GM15510 (cell line): ENCODE measurements around the gene ABCC2.

ENCODE experiments used
- POLR2A ChIP-seq: IDR thresholded peaks from 3 replicates; pipeline ENCODE4 v1.6.1; 2011; ENCODE audit warnings: borderline replicate concordance; ENCODE audit not compliant: insufficient read length; ENCODE audit errors: extremely low read depth

ABCC2 gene

DNA sequence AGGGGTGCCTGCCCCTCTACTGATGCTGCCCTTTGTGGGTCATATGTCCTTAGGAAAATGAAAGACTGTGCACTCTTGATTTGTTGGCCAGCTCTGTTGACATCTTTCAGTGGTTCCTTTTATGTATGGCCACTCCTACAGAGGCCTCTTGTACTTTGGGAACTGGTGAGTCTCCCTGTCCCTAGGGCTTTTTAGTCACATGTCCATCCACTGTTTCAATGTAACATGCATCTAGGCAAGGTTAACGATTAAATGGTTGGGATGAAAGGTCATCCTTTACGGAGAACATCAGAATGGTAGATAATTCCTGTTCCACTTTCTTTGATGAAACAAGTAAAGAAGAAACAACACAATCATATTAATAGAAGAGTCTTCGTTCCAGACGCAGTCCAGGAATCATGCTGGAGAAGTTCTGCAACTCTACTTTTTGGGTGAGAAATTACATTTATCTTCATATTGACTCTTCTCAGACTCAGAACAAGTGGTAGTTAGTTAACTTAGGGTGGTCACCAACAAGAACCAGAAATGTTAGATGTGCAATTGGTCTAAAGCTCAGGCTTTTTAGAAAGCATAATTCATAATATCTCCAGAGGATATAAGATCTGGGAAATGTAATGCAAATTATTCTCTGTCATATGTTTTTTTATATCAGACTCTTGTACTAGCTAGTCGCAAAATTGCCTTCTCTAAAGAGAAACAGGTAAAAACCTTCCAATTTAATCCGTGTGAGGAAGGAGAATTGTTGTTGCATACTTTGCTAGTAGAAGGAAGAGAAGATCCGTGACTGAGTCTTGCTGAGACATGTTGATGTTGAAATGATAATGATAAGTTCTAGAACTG lies at the start of gene ABCC2:
ABCC2 (plus strand) TSS at position 194 of the 840 bp plus-strand sequence; CDS start at position 399, 205 bp downstream.
- TF ChIP-seq POLR2A = no peak

DNA sequence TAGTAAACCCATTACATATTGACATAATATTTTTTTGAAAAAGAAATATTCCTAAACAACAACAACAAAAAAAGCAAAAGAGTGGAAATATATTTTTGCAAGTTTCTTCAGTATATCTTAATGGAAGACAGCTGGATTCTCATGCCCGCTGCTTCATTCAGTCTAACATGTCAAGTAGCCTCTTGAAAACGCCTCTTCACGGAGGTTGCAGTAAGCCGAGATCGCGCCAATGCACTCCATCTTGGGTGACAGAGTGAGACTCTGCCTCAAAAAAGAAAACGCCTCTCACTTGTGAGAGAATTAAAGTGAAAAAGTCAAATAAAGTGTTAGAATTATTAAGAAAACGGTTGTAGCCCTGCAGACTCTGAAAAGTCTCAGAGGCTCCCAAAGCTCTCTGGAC lies 49.1 kb upstream of the ABCC2 start:
- TF ChIP-seq POLR2A = no peak

DNA sequence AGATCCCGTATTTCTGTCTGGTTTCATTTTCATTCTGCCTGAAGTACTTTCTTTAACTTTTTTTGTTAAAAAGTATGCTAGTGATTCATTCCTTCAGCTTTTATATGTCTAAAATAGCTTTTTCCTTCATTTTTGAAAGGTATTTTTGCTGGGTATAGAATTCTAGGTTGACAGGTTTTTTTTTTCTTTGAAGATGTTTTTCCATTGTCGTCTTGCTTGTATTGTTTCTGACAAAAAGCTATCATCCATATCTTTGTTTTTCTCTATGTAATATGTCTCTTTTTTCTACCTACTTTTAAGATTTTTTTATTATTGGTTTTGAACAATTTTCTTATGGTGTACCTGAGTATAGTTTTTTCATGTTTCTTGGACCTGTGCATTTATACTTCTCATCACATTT lies 42.2 kb upstream of the ABCC2 start:
- TF ChIP-seq POLR2A = no peak

DNA sequence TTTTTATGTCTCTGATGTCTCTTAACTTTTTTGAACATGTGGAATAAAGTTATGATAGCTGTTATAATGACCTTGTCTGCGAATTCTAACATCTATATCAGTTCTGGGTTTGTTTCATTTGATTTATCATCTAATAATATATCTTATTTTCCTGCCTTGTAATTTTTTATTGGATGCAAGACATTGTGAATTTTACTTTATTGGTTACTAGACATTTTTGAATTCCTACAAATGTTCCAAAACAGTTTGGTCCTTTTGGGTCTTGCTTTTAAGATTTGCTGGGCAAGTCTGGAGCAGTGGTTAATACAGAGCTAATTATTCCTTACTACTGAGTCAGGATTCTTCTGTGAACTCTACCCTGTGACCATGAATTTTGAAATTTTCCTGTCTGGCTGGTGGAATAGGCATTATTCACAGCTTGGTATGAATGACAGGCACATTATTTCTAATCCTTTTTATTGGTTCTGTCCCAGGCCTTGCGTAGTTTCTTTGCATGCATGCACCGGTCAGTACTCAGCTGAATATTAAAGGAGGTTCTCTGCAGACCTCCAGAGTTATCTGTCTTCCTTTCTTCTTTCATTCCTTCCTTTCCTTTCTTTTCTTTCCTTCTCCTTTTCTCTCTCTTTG lies 41.4 kb upstream of the ABCC2 start:
- TF ChIP-seq POLR2A = no peak

DNA sequence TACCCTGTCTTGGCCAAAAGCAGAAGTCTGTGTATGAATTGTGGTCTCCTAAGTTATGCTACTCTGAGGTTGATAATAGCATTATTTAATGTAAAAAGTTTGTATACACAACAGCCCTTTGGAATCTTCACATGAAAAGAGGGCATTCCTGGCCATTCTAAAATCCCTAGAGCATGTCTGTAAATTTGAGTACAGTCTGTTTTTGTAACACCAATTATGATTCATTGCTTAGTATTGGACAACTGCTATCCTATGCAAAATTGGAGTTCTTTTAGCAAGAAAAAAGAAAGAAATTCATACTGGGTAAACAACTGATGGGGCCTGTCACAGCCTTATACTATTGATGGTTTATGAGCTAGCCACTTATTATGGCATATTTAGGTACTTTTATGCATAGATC lies 40.2 kb upstream of the ABCC2 start:
- no peak for TF ChIP-seq POLR2A

DNA sequence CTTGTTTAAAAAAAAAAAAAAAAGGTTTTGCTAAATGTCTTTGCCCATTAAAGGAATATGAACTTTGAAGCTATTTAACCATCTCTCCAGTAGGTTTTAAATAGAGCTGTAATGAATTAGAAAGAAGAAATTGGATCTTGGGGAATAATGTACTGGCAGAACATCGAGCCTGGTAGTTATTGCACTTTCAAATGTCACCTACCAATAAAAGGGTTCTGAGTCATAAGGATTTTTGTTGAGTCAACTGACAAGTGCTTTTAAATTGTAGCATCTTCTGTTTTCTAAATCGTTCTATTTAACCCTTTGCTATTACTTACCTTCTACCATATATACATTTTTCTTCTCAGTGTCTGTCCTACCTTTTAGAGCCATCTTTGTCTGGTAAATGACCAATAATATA lies 39.7 kb upstream of the ABCC2 start:
- TF ChIP-seq POLR2A = no peak

DNA sequence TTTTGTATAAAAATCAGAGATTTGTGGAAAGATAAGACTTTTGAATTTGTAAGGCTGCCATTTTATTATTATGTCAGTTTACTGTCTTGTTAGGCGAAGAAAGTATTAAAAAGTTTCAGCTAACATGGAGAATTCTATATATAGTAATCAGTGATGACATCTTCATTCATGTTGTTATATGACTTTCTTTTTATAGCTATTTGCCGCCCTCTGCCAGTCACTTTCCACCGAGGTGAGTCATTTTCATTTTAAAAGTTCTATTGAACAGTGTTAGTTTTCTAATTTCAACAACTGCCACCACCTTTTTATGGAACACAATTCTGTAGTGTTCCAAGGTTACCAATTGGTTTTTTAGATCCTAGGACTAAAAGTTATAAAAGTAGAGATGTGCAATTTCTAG lies 38.6 kb upstream of the ABCC2 start:
- no peak for TF ChIP-seq POLR2A

DNA sequence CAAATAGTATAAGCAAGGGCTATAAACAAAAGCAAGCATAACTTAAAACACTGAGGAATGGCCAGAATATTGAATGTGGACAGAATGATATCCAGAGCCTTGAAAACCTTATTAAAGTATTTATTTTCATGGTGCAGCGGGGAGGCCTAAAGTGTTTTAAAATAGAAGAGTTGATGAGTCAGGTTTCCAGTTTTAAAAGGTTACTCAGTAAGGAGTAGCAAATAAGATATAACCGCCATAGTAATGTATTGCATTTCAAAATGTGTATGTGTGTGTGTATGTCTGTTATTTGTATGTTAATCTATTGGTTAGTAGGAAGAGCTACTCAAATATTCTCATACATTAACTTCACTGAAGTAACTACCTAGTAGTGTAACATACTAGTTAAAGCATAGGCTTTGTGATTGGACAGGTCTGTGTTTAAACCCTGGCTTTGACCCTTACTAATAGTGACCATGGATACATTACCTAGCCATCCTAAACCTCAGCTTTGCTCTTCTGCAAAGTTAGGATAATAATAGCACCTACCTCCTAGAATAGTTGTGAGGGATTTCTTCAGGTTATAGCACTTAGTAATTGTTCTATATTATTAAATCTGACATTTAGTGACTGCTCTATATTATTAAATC lies 33.5 kb upstream of the ABCC2 start:
- no peak for TF ChIP-seq POLR2A

DNA sequence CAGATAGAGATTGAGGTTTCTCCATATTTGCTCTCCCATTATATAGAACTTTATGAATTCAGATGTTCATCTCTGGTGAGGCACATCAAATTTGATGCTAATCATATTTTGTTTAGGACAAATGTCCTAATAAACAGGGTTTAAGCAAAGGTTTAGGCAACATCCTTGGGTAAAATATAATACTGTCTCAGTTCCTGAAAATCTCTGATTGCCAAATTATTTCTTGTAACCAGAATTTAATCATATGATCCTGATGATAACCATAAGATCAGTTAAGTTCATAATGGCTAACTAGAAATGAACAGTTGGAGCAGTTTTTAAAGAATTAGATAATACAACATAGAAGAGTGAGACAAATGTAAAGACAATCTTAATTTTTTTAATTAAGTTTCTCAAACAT lies 31.8 kb upstream of the ABCC2 start:
- no peak for TF ChIP-seq POLR2A

DNA sequence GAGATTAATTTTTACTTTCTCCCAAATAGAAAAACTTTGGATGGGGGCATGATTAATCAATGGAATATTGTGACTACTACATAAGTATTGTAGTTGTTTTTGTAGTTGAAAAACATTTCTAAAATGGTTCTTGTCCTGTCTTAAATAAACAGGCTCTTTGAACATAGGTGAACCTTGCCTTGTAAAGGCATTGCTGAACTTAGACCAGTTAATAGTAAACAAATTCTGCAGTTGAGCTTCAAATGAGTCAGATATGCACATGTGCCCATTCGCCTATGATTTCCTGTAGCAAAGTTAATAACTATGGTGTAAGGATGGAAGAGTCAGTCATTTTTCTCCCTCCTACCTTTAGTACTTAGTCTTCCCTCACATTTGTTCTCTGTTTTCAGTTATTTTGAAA lies 27.8 kb upstream of the ABCC2 start:
- no peak for TF ChIP-seq POLR2A

DNA sequence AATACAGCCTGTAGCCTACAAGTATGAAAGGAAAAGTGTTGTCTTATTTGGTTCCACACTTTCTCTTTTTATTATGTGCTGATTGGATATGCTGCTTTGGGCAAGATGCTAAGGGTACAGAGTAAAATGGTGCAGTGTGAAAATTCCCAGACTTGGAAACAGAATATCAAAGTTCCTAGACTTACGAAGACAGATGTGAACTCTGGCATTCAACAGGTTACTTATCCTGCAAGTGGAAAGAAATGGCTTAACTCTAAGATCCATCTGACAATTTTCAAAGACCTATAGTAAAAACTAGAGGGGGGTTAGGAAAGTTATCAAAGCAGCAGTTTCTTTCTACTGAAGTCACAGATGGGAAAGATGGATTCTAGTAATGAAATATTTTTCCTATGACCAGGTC lies 26.3 kb upstream of the ABCC2 start:
- no peak for TF ChIP-seq POLR2A

DNA sequence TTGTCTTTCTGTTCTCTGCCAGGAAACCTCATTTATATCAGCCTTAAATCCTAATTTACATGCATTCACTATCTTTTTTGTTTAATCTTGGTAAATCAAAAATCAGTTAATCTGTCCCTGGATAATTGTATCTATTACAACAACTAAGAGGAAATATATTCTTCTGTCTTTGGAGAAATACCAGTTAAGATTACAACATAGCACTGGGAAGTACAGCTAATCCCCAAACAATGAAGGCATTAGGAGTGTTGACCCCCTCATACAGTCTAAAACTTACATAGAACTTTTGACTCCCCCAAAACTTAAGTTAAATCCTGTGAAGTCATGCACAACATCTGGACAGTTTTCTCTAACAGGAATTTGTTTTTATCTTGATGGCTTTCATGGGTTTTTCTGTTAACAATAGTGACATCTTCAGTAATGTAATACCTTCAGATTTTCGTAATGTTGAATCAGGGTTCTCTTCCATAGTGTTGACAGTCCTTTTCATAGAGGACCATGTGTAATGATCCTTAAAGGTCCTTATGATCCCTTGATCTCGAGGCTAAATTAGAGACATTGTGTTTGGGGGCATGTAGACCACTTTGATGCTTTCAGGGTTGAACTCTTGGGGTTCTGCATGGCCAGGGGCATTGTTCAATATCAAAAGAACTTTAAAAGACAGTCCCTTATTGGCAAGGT lies 24.1 kb upstream of the ABCC2 start:
- no peak for TF ChIP-seq POLR2A

DNA sequence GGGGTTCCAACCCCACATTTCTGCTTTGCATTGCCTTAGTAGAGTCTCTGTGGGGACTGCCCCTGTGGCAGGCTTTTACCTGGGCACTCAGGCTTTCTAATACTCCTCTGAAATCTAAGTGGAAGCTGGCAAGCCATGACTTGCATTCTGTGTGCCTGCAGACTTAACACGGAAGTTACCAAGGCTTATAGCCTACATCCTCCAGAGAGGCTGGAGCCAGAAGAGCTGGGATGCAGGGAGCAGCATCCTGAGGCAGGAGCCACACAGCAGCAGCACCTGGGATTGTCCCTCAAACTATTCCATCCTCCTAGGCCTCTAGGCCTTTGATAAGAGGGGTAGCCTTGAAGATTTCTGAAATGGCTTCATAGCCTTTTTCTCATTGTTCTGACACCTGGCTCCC lies 22.1 kb upstream of the ABCC2 start:
- no peak for TF ChIP-seq POLR2A

DNA sequence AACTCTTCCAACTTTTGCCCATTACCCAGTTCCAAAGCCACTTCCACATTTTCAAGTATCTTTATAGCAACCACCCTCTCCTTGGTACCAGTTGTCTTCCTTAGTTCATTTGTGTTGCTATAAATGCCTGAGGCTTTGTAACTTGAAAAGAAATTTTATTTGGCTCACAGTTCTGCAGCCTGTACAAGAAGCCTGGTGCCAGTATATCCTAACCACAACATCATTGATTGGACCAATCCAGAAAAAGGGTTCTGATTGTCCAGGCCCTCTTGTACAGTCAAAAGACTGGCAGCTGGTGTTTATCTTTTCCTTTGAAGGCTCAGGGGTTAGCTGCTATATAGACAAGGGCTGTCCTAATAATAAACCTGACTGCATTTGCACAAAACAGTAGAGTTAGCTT lies 21.1 kb upstream of the ABCC2 start:
- no peak for TF ChIP-seq POLR2A

DNA sequence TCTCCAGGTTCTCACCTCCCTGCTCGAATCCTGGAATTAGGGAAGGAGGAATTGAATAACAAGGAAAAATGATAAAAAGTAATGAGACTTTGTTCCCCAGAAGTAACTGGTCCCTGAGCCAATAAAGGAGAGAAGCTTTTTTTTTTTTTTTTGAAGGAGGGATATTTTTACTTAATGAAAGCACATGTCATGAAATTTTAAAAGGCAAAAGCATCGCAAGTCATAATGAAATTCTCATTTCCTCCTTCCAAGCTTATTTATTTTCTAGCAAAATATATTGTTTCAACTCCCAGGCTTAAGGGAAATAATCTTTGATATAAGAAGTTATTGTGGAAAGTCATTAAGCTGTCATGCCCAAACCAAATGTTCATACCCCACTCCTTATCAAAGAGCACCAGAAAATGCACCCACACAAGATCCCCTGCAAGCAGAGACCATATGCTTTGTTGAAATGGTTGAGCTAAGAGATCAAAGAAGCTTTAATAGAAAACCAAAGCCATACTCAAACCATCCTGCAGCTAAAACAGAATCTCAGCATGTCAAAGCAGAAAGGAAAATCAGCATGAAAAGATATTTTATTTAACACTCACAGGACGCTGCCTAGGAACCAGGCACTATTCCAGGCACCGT lies 16.7 kb upstream of the ABCC2 start:
- no peak for TF ChIP-seq POLR2A

DNA sequence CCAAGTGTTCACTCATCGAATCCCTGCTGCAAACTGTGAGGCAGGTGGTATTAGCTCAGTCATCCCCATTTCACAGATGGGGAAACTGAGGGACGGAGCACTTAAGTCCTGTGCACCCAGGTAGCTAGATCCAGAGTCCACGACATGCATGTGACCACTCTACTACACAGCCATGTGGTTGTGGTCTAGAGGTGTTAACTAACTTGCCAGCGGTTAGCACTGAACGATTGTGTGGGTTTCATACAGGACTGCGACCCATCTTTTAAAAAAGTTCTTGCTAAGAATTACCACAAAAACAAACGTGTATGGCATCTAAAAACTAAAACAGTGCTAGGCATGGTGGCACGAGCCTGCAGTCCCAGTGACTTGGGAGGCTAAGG lies 16.1 kb upstream of the ABCC2 start:
- TF ChIP-seq POLR2A = no peak

DNA sequence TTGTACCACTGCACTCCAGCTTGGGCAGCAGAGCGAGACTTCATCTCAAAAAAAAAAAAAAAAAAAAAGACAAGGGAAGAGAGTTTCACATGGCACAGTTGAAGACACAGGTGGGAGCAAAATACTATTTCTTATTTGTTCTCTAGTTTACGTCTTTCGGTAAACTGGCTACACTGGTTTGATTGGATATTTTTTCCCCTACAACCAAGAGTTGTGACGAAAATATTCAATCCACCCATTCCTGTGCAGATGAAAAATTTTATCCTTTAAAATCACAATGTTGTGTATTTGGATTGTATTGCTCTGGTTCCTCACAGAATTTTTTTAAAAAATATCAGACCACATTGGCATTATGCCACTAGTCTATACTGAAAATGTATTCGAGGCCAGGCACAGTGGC lies 14.5 kb upstream of the ABCC2 start:
- no peak for TF ChIP-seq POLR2A
